GM23338 (cell line): ENCODE measurements around the gene DELE1. TPM values are rescaled to one million over a fixed set of nuclear protein-coding genes. Genes with fewer than 3 reads are reported as not detected.

Experiments used
- ATAC-seq: fragments of 200-7000 bp; cut with Tn5 transposase; 3 replicates; pipeline ENCODE4 v1.9.1; 2020
- DNase-seq: peaks from one replicate; pipeline ENCODE4 v3.0.0-alpha.2; 2015; ENCODE audit warnings: low spot score
- H2AFZ ChIP-seq: fragments of 200-600 bp; sonication (generic); 2 replicates; pipeline ENCODE4 v1.8.0; 2016; ENCODE audit warnings: antibody characterized with exemption, mild to moderate bottlenecking, moderate library complexity
- H3F3A ChIP-seq: fragments of 200-600 bp; sonication (generic); replicated peaks from 2 replicates; pipeline ENCODE4 v1.8.0; 2017; ENCODE audit warnings: antibody characterized with exemption, mixed run types, low read depth
- H3K27ac ChIP-seq: fragments of 200-600 bp; sonication (generic); 2 replicates; pipeline ENCODE4 v1.6.1; 2016; ENCODE audit warnings: low read depth
- H3K27me3 ChIP-seq: fragments of 200-600 bp; sonication (generic); 2 replicates; pipeline ENCODE4 v1.8.0; 2016; ENCODE audit warnings: mild to moderate bottlenecking, mixed run types, moderate library complexity; ENCODE audit not compliant: insufficient read depth
- H3K36me3 ChIP-seq: fragments of 200-600 bp; sonication (generic); 2 replicates; pipeline ENCODE4 v1.8.0; 2016; ENCODE audit warnings: mild to moderate bottlenecking; ENCODE audit not compliant: insufficient read depth
- H3K4me1 ChIP-seq: fragments of 200-600 bp; sonication (generic); 2 replicates; pipeline ENCODE4 v1.8.0; 2016; ENCODE audit warnings: mild to moderate bottlenecking, moderate library complexity; ENCODE audit not compliant: insufficient read depth
- H3K4me2 ChIP-seq: fragments of 200-600 bp; sonication (generic); 2 replicates; pipeline ENCODE4 v1.7.1; 2017; ENCODE audit warnings: mixed run types
- H3K4me3 ChIP-seq: fragments of 200-600 bp; sonication (generic); 2 replicates; pipeline ENCODE4 v1.6.1; 2016; ENCODE audit warnings: mixed run types
- H3K79me2 ChIP-seq: fragments of 200-600 bp; sonication (generic); replicated peaks from 2 replicates; pipeline ENCODE4 v1.8.0; 2017; ENCODE audit warnings: mild to moderate bottlenecking; ENCODE audit not compliant: insufficient read depth
- H3K9me2 ChIP-seq: fragments of 200-600 bp; sonication (generic); 2 replicates; pipeline ENCODE4 v1.8.0; 2017; ENCODE audit not compliant: insufficient read depth
- H4K20me1 ChIP-seq: fragments of 200-600 bp; sonication (generic); replicated peaks from 2 replicates; pipeline ENCODE4 v1.8.0; 2017; ENCODE audit warnings: mild to moderate bottlenecking; ENCODE audit not compliant: insufficient read depth
- H3K27ac Mint-ChIP-seq: 2 replicates; pipeline ENCODE4 v1.8.0; 2020; ENCODE audit warnings: inconsistent platforms, mild to moderate bottlenecking, moderate library complexity, mixed read lengths
- H3K27me3 Mint-ChIP-seq: 3 replicates; pipeline ENCODE4 v1.8.0; 2022; ENCODE audit warnings: low read depth, mild to moderate bottlenecking, moderate library complexity, mixed read lengths, inconsistent platforms; ENCODE audit not compliant: insufficient read depth, poor library complexity
- H3K36me3 Mint-ChIP-seq: 3 replicates; pipeline ENCODE4 v1.8.0; 2021; ENCODE audit warnings: low read depth, mild to moderate bottlenecking, inconsistent platforms, moderate library complexity, mixed read lengths
- H3K4me1 Mint-ChIP-seq: 3 replicates; pipeline ENCODE4 v1.8.0; 2020; ENCODE audit warnings: mild to moderate bottlenecking, inconsistent platforms, mixed read lengths
- H3K4me3 Mint-ChIP-seq: 3 replicates; pipeline ENCODE4 v1.8.0; 2021; ENCODE audit warnings: moderate library complexity, mild to moderate bottlenecking, inconsistent platforms, mixed read lengths
- H3K9me3 Mint-ChIP-seq: 3 replicates; pipeline ENCODE4 v1.8.0; 2020; ENCODE audit warnings: moderate library complexity, mild to moderate bottlenecking, inconsistent platforms, mixed read lengths
- CREB1 ChIP-seq: fragments of 250-450 bp; sonication (Bioruptor Pico); IDR thresholded peaks from 2 replicates; pipeline ENCODE4 v1.5.0; 2020; ENCODE audit warnings: low read depth, mild to moderate bottlenecking, moderate library complexity
- ETS1 ChIP-seq: IDR thresholded peaks from 2 replicates; pipeline ENCODE4 v1.6.1; 2016; ENCODE audit warnings: antibody characterized with exemption
- EZH2 ChIP-seq: fragments of 200-600 bp; sonication (generic); IDR thresholded peaks from one replicate; pipeline ENCODE4 v1.8.0; 2017; ENCODE audit warnings: antibody characterized with exemption, mild to moderate bottlenecking, low read depth; ENCODE audit not compliant: unreplicated experiment
- JUNB ChIP-seq: IDR thresholded peaks from one replicate; pipeline ENCODE4 v1.6.1; 2016; ENCODE audit warnings: antibody characterized with exemption; ENCODE audit not compliant: unreplicated experiment
- NANOG ChIP-seq: IDR thresholded peaks from 2 replicates; pipeline ENCODE4 v1.6.1; 2016; ENCODE audit warnings: antibody characterized with exemption, borderline replicate concordance
- POLR2AphosphoS5 ChIP-seq: IDR thresholded peaks from 2 replicates; pipeline ENCODE4 v1.6.1; 2016; ENCODE audit warnings: antibody characterized with exemption, low read depth
- ZNF331 ChIP-seq: fragments of 250-450 bp; sonication (Bioruptor Pico); IDR thresholded peaks from 2 replicates; pipeline ENCODE4 v1.5.0; 2020; ENCODE audit warnings: low read depth, mild to moderate bottlenecking, moderate library complexity
- ZNF462 ChIP-seq: fragments of 250-450 bp; sonication (Bioruptor Pico); IDR thresholded peaks from 2 replicates; pipeline ENCODE4 v1.5.0; 2020; ENCODE audit warnings: mild to moderate bottlenecking, moderate library complexity
- polyA plus RNA-seq: library from polyadenylated mRNA; unstranded; fragments of >200 nt; fragmentation: Nextera tagmentation; extraction: Ambion mirVana; gene quantifications from 2 replicates; pipeline ENCODE4 v1.2.1, GENCODE V29; 2016
- total RNA-seq: library from RNA; depleted of rRNA; stranded (reverse); fragments of >200 nt; shearing (Covaris generic); gene quantifications from 2 replicates; pipeline ENCODE4 v1.2.3, GENCODE V29; 2014

The DELE1 gene
- total and polyA plus RNA-seq, 2 experiments from 2014 or later: 26.9 to 62.2 TPM

- Histone ChIP-seq H4K20me1 (no peaks in the 10 kb centered on the region), H3K79me2 (no peaks in the 10 kb centered on the region), H3K4me1 (peaks cover 22% of the 10 kb centered on the region), H3K4me2 (no peak overlapping the region), H3K9me2 (no peaks in the 10 kb centered on the region), H3K27me3 (peaks cover 29% of the 10 kb centered on the region), H2AFZ (no peak overlapping the region), H3K27ac (no peak overlapping the region), H3K36me3 (no peaks in the 10 kb centered on the region), H3F3A (peaks cover 22% of the 10 kb centered on the region), H3K4me3 (no peak overlapping the region)
- no peak for TF ChIP-seq ZNF331 (CRISPR knock-in tag)
- TF ChIP-seq ETS1: no peak
- TF ChIP-seq CREB1 (CRISPR knock-in tag): no peak
- TF ChIP-seq JUNB: no peak
- no peak for TF ChIP-seq NANOG
- no peak for TF ChIP-seq EZH2
- no peak for TF ChIP-seq POLR2AphosphoS5
- no peak for ATAC-seq
- Mint-ChIP-seq H3K4me3 (no peak overlapping the region), H3K27me3 (peaks cover 35% of the 10 kb centered on the region), H3K9me3 (no peaks in the 10 kb centered on the region), H3K4me1 (peaks cover 26% of the 10 kb centered on the region), H3K27ac (no peak overlapping the region), H3K36me3 (no peaks in the 10 kb centered on the region)
- no peak for DNase-seq
Observed at GRCh38 chr5:141916522-141916921, 7.1 kb upstream of the DELE1 start.

DNA sequence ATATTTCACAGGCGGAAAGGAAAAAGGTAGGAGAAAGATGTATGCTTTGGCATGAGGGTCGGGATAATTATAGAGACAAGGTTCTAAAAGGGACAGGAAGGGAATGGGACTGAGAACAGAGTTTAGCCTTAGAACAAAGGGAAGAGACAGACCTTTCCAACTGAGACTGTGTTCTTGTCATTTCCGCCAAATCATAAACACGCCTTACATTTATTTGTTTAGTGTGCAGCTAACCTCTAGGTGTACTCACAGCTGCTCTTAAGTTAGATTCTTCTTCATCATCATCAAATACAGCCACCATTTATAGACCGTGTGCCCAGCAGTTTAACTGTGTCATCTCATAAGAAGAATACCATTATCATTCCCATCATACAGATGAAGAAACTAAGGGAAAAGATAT lies 5.9 kb upstream of the DELE1 start:
- Histone ChIP-seq H3K27ac (no peak overlapping the region), H3K4me3 (no peak overlapping the region), H3F3A (peaks cover 27% of the 10 kb centered on the region), H2AFZ (no peak overlapping the region), H4K20me1 (no peaks in the 10 kb centered on the region), H3K27me3 (peaks cover 23% of the 10 kb centered on the region), H3K9me2 (no peaks in the 10 kb centered on the region), H3K4me1 (peaks cover 23% of the 10 kb centered on the region), H3K79me2 (no peaks in the 10 kb centered on the region), H3K4me2 (no peak overlapping the region), H3K36me3 (no peaks in the 10 kb centered on the region)
- Mint-ChIP-seq H3K27ac (no peak overlapping the region), H3K4me1 (peaks cover 26% of the 10 kb centered on the region), H3K4me3 (no peak overlapping the region), H3K9me3 (no peaks in the 10 kb centered on the region), H3K27me3 (peaks cover 36% of the 10 kb centered on the region), H3K36me3 (no peaks in the 10 kb centered on the region)
- ATAC-seq: no peak
- no peak for DNase-seq
- no peak for TF ChIP-seq ZNF462 (CRISPR knock-in tag)
- TF ChIP-seq POLR2AphosphoS5: no peak
- no peak for TF ChIP-seq CREB1 (CRISPR knock-in tag)
